ENCODE data around the gene HTT. TPM values are rescaled to one million over a fixed set of nuclear protein-coding genes. Genes with fewer than 3 reads are reported as not detected.

Gene HTT
- total RNA-seq, 1 donor from 2014 or later, result 32.5 TPM

DNA sequence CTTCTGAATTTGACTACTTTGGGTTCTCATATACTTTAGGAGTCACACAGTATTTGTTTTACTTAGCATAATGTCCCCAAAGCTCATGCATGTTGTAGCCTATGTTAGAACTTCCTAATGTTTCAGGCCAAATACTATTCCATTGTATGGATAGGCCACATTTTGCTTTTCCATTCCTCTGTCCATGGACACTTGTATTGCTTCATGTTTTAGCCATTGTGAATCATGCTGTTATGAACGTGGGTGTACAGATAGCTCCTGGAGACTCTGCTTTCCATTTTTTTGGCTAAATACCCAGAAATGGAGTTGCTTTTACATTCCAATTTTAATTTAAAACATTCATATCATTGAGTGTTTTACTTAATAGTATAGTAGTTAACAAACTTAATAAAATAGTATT is 54.5 kb downstream of the HTT start:
- DNase-seq (ENCODE audit: low read depth), result no peak
- no peak overlapping the region for H3K4me3 ChIP-seq (ENCODE audit: low read depth, low read length)
- TF ChIP-seq, protein P1, sequence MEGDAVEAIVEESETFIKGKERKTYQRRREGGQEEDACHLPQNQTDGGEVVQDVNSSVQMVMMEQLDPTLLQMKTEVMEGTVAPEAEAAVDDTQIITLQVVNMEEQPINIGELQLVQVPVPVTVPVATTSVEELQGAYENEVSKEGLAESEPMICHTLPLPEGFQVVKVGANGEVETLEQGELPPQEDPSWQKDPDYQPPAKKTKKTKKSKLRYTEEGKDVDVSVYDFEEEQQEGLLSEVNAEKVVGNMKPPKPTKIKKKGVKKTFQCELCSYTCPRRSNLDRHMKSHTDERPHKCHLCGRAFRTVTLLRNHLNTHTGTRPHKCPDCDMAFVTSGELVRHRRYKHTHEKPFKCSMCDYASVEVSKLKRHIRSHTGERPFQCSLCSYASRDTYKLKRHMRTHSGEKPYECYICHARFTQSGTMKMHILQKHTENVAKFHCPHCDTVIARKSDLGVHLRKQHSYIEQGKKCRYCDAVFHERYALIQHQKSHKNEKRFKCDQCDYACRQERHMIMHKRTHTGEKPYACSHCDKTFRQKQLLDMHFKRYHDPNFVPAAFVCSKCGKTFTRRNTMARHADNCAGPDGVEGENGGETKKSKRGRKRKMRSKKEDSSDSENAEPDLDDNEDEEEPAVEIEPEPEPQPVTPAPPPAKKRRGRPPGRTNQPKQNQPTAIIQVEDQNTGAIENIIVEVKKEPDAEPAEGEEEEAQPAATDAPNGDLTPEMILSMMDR (conservative IDR thresholded peaks at IDR 0.05; ENCODE audit: low read depth, low read length), result no peak

DNA sequence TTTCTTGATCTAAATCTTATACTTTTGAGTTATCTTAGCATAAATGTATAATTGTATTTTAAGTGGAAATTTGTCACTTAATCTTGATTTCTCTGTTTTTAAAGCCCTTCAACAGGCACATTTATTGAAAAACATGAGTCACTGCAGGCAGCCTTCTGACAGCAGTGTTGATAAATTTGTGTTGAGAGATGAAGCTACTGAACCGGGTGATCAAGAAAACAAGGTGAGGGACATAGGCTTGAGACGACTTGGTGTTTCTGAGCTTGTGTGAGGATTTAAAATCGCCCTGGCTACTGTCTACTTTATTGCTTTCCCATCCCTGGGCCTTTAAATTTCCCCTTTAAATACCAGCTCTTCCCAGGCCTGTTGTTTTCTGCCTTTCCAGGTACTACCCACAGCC is 55.7 kb downstream of the HTT start:
- no peak overlapping the region for H3K4me3 ChIP-seq (ENCODE audit: low read depth, low read length)
- DNase-seq (ENCODE audit: low read depth), result no peak
- TF ChIP-seq, protein P1 (conservative IDR thresholded peaks at IDR 0.05; ENCODE audit: low read depth, low read length), result no peak

DNA sequence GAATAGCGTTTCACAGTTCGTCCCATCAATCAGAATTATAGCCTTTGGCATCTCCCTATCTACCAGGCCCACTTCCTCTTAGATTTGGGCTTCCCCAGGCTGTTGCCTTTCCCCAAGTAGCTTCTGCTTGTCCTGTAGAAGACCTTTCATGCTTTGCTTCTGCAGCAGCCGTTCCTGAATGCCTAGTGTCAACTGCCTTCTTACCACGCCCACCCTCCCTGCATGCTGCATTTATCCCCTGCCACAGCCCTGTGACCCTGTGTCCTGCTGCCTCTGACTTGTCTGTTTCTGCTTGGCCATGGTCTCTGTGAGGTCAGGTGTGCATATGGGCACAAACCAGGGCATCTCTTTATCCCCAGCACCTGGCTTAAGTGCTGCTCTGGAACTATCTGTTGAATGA is 56.3 kb downstream of the HTT start:
- H3K4me3 ChIP-seq (ENCODE audit: low read depth, low read length), result no peak overlapping the region
- DNase-seq (ENCODE audit: low read depth), result no peak
- TF ChIP-seq, protein P1 (conservative IDR thresholded peaks at IDR 0.05; ENCODE audit: low read depth, low read length), result no peak

DNA sequence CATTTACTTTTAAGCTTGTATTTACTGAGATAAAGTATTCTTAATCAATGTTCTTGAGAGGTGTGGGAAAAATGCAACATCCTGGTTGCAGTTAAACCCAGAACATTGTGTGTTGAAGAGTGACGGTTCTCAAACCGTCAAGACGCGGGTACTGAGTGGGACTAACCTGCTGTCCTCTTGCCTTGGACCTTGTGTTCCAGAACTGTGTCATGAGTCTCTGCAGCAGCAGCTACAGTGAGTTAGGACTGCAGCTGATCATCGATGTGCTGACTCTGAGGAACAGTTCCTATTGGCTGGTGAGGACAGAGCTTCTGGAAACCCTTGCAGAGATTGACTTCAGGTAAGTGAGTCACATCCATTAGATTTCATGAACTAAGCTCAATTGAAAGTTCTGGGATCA is 59.7 kb downstream of the HTT start:
- TF ChIP-seq, protein P1 (conservative IDR thresholded peaks at IDR 0.05; ENCODE audit: low read depth, low read length), result no peak
- no peak for DNase-seq (ENCODE audit: low read depth)
- no peak overlapping the region for H3K4me3 ChIP-seq (ENCODE audit: low read depth, low read length)

DNA sequence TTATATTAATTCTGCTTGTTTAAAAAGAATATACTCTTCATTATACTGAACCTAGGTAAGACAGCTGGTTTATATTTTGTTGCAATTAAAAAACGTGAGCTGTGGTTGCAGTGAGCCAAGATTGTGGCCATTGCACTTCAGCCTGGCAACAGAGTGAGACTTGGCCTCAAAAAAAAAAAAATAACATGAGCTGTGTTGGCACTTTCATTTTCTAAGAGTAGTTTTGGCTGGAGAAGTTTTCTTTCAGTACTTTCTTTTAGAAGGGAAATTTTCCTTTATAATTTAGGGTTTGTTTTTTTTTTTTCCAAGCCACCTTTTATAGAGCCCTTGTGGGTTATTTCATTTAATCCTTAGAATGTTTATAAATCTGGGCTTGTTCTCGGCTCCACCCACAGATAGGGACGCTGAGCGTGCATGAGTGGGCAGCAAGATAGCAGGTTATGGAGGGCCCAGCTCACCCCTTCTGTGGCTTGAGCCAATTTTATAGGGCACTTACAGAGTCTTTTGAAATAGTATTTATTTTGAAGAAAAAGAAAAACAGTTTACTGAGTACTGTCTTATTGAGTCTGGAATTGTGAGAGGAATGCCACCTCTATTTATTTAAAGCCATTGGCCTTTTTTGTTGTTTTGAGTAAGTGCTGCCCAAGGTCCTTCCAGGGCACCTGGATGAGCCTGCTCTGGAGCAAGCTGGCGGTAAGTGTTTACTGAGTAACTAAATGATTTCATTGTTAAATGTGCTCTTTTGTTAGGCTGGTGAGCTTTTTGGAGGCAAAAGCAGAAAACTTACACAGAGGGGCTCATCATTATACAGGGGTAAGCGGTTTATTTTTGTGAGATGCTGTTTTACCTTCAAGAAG is 60.9 kb downstream of the HTT start:
- DNase-seq (ENCODE audit: low read depth), result no peak
- no peak overlapping the region for H3K4me3 ChIP-seq (ENCODE audit: low read depth, low read length)
- TF ChIP-seq, protein P1 (conservative IDR thresholded peaks at IDR 0.05; ENCODE audit: low read depth, low read length), result no peak

DNA sequence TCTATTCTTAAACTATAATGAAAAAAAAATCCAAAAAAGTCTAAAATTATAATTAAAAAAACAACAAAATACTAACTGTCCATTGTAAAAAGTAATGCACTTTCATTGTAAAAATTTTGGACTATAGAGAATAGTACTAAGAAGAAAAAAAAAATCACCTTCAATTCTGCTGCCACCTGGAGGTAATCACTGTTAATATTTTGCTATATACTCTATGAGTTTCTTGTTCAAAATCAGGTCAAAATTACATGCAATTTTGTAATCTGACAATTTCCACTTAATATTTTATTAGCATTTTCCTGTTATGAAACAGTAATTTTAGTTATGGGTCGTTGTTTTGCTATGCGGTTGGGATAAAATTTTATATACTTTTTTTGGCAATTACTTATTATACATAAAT is 62.0 kb downstream of the HTT start:
- DNase-seq (ENCODE audit: low read depth), result no peak
- no peak overlapping the region for H3K4me3 ChIP-seq (ENCODE audit: low read depth, low read length)
- TF ChIP-seq, protein P1 (conservative IDR thresholded peaks at IDR 0.05; ENCODE audit: low read depth, low read length), result no peak

DNA sequence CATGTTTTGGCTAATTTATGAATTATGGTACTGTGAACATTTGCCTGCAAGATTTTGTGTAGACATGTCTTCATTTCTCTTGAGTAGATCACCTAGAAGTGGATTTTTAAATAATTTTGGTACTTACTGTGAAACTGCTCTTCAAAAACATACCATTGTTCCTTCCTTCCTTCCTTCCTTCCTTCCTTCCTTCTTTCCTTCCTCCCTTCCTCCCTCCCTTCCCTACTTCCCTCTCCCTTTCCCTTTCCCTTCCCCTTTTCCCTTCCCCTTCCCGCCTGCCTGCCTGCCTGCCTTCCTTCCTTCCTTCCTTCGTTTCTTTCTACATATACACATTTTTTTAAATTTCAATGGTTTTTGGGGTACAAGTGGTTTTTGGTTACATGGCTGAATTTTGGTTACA is 63.4 kb downstream of the HTT start:
- H3K4me3 ChIP-seq (ENCODE audit: low read depth, low read length), result no peak overlapping the region
- no peak for DNase-seq (ENCODE audit: low read depth)
- TF ChIP-seq, protein P1 (conservative IDR thresholded peaks at IDR 0.05; ENCODE audit: low read depth, low read length), result no peak

Measured in epithelial cell of proximal tubule (primary cell).